ENCODE measurements around the gene RNF150. TPM values are rescaled to one million over a fixed set of nuclear protein-coding genes. Genes with fewer than 3 reads are reported as not detected.

Gene RNF150
- total and polyA plus RNA-seq, 2 of the 8 experiments (the other 6 are each of a cell fraction or from before 2014, with no cell fraction given), result 3.4 to 4.8 TPM

GRCh38 chr4:140893939-140894338 lies 239.3 kb downstream of the RNF150 start (continued):
- no peak for TF ChIP-seq CBX5 (IDR thresholded peaks at IDR 0.05; ENCODE audit: low read depth, low read length)
- TF ChIP-seq SIN3A (conservative IDR thresholded peaks at IDR 0.05 in 1 of 2, IDR thresholded peaks at IDR 0.05 in 1 of 2; ENCODE audit: low read depth in 1 of 2, low read length in 2 of 2), result no peak

Data from H1 (cell line).